TTC549 (cell line): Measurements from ENCODE around the gene OLFML2B.
A peak's percentile ranks its signal among the peaks of the same experiment; 100 is the strongest.
"Not testable (repeated sequence)": the region's sequence is repeated elsewhere in the genome, so short reads cannot be mapped to it uniquely, and the experiment has no call there.

Experiments used
- FAIRE-seq: peaks from 2 replicates; lab custom pipeline; 2012; peaks lifted over from hg19 to GRCh38; lab: Jason Lieb, UNC

OLFML2B gene

DNA sequence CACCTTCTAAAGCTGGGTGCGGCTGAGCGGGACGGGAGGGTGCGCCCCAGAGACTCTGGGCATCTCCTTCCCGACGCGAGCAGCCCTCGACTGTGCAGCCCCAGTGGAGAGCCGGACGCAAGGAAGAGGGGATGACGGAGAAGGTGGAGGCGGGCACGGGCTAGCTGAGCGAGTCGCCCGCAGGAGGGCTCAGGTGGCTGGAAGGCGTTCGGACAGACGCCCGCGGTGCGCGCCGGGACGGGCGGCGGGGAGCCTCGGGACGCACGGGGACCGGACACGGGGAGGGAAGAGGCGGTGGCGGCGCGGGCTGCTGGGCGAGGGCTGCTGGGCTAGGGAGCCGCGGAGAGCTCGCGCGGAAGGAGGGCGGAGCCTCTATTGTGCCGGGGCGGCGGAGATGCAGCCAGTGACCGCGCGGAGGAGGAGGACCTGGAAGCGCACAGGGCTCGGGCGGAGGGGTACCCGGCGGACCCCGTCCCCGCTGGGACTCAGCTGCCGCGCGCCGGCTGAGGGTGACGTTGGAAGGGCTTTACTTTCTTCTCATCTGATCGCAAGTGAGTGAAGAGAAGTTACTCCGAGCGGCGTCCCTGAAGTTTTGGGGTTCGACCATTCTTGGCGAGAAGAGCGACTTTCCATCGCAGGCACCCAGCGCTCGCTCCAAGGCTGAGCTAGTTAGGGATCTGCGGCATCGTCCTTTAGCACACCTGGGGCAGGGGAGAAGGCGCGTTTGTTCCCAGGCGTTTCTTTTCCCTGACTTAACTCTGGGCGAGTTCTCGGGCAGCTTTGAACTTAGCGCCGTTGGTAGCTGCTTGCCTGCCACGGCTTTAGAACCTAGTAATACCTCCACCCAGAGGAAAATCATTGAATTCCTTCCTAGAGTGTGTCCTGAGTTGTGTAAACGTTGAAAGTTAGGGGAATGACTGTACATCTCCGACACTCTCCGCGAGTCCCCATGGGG, at the start of gene OLFML2B:
OLFML2B (minus strand) TSS at position 323 of the 955 bp plus-strand sequence. CDS start 439 bp downstream, outside the sequence.
- peak; percentile 72 for FAIRE-seq

DNA sequence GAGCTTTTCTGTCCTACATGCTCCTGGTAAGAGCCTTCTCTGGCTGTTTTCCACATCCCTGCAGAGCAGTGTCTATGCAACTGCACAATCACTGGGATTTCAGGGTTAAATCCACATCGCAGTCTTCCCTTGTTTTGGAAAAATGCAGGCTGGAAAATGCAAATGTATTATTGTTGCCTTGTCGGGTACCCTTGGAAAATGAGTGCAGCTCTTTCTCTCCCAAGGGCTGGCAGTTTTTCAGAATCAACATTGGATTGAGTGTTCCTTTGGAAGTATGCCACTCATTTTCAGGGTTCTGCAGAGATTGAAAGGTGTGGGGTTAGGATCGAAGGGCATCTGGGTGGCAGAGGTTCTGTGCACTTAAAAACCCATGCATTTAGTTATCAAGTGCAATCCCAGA, 49.1 kb upstream of the OLFML2B start:
- FAIRE-seq: no peak

DNA sequence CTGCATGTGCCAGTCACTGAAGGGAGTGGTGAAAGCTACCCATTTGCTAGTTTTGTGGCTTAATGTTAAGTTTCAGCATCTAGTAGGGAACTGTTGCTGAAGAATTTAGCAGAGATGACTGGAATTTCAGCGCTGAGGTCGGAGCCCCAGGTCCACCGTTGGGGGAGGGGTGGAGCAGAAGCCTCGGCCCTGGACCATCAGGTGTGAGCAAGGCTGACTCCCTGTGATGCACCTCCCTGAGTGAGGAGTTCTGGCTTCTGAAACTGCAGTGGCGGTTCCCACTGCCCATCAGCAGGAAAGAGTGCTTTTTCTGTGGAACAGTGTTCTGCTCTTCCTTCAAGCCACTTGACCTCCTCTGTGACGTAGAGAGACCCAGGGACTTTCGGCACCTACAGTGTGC, 47.2 kb upstream of the OLFML2B start:
- FAIRE-seq: no peak

DNA sequence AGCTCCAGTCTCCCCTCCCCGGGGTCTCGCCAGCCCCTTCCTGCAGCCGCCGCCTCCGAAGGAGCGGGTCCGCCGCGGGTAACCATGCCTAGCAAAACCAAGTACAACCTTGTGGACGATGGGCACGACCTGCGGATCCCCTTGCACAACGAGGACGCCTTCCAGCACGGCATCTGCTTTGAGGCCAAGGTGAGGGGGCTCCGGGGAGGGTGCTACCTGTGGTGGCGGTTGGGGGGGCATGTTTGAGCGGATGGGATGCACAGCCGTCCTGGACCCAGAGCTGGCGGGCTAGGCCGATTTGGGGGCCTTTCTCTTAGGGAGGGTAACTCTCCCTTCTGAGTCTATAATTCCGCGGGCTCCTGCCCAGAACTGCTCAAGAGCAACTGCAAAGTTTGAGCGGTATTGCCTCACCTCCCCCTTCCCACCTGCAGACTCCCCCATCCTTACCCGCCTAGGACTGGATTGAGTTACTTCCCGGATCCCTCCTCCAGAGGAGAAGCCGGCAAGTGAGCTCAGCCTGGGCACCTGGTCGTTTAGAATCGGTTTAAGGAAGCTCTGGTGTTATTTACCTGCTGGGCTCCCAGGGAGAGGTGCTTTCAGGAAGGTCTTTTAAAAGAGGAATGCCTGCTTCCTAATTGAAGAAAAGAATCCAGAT, 46.6 kb upstream of the OLFML2B start:
- no peak for FAIRE-seq

DNA sequence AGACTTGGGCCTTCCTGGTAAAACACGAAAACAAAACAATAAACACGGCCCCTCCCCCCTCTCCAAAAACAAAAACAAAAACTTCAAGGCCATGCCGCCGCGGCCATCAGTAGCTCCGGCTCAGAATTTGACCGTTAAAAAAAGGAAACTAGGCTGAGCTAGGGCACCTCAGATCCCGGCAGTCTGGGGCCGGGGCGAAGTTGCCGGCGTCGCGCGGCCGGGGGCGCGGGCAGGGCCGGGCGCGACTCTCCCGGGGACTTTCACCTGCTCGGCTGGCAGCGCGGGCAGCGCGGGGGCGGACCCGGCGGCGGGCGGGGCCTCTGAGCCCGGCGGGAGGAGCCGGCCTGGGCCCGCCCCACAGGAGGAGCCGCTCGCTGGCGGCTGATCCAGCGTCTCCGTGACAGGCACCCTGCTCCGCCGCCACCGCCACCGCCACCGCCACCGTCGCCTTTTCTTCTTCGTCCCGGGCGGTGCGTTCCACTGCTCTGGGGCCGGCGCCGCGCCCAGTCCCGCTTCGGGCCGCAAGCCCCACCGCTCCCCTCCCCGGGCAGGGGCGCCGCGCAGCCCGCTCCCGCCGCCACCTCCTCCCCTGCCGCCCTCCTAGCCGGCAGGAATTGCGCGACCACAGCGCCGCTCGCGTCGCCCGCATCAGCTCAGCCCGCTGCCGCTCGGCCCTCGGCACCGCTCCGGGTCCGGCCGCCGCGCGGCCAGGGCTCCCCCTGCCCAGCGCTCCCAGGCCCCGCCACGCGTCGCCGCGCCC, 45.8 kb upstream of the OLFML2B start, which contains the start of gene NOS1AP:
NOS1AP (plus strand) TSS at position 358 of the 760 bp plus-strand sequence. CDS start 487 bp downstream, outside the sequence.
- no peak for FAIRE-seq

DNA sequence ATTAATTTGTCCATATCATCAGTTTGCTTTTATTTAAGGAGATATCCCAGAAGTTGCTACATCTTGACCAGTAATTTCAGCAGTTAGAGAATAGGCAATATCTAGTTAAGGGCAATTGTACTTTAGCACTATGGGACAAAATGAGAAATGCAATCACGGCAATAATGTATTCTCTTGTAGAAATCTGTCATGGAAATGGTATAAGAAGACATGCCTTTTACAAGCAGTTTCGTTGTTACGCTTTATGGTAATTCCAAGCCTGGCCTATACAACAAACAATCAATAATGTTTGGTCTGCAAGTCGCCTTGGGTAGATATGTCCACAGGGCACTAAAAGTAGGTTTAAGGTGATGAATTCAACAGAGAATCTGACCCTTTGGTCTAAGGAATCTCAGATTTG, 44.6 kb upstream of the OLFML2B start:
- no peak for FAIRE-seq

DNA sequence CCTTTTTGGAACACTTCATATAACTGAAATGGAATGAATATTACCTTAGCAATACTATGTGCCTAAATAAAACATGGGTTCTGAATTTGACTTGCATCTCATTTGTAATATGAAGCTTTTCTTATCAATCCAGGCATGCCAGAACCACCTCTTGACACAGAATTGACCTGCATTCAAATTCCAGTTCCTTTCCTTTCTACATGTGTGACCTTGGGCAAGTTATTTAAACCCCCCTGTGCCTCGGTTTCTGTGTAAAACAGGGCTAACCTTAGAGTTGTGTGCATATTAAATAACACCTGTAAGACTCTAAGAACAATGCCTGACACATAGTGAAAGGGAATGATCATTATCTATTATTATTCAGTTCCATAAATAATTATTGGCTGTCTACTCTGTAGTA, 43.8 kb upstream of the OLFML2B start:
- no peak for FAIRE-seq

DNA sequence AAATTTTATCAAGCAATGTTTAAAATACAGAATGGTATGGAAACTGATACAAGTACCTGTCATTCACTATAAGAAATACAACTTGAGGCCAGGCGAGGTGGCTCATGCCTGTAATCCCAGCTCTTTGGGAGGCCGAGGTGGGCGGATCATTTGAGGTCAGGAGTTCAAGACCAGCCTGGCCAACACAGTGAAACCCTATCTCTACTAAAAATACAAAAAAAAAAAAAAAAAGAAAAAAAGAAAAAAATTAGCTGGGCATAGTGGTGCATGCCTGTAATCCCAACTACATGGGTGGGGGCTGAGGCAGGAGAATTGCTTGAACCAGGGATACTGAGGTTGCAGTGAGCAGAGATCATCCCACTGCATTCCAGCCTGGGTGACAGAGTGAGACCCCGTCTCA, 43.2 kb upstream of the OLFML2B start:
- FAIRE-seq: not testable (repeated sequence)

DNA sequence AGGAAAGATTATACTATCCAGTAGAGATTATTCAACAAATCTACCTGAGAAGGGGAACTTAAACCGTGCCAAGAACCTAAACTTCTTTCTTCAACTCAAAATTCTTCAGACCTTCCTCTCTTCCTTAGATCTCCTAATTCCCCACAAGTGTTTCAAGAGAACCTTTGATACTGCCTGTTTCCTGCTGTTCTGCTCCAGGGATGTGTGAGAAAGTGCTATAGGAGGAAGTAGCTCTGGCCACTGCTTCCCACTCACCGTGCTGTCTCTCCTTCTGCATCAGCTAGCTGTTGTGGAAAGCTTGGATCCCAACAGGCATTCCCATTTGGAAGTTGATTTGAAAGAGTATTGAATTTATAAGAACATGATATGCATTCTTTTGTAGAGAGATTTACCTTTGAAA, 41.3 kb upstream of the OLFML2B start:
- FAIRE-seq: no peak

DNA sequence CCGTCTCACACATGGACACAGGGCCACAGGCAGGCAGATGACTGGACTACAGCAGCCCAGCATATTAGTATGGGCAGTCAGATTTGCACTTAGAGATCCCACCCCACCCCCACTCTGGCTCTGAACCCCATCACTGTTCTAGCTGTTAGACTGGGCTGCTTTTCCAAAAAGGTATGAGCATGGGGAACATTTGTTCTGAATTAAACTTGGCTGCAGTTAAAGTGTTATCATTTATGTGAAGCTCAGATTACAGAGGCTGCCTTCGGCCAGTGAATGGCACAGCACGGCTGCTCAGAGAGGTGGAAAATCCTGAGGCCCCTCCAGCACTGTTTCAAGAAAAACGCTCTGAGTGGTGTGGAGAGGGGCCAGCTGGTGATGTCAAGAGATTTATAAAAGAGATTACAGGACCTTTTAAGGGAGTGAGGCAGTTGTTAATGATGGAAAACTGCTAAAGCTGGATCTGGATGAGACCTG, 38.9 kb upstream of the OLFML2B start:
- no peak for FAIRE-seq

DNA sequence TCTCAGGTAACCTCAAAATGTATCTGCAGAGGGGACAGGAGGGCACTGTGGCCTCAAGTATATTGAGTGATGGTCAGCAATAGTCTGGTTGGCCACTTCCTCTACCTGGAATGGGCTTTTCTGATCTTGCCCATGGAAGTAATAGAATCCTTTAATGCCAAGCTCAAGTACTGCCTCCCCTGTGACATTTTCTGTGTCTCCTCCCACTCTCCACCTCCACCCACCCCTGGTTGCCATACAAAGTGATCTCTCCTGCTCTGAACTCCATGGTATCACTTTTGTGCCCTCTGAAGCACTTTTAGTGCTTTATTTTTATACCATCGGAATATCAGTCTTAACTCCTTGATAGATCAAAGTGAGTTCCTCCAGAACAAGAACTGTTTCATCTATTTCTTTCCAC, 36.6 kb upstream of the OLFML2B start:
- no peak for FAIRE-seq

DNA sequence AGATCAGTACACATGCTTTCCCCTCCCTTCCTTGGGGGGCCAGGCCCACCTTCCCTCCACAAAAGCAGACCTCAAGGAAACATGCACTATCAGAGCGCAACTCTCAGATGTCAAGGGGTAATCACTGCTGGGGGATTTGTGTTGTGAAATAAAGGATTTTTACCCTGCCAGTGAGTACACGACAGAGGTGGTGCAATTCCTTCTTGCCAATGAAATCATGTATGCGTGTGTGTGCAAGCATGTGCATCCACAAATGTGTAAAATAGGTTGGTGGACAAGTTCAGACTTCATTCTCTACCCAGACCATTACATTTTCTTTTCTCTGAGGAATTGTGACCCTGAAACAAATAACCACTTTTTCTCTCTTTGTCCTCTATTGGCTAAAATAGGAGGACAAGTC, 36.1 kb upstream of the OLFML2B start:
- no peak for FAIRE-seq

DNA sequence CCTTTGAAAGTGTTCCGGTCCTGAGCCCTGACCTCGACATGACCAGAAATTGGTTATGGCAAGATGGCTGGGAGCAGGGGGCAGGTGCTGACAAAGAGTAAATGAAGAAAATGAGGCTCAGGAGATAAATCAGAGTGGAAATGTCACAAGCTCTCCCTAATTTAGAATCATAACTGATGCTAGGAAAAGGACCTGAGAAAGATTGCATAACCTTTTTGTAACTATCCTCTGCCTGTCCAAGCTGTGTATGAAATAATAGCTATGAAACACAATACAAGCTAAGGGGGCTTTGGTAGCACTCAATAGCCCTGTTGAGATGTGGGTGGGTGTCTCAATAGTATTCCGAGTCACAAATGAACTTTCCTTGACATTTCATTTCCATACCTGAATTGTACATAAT, 32.9 kb upstream of the OLFML2B start:
- FAIRE-seq: no peak

DNA sequence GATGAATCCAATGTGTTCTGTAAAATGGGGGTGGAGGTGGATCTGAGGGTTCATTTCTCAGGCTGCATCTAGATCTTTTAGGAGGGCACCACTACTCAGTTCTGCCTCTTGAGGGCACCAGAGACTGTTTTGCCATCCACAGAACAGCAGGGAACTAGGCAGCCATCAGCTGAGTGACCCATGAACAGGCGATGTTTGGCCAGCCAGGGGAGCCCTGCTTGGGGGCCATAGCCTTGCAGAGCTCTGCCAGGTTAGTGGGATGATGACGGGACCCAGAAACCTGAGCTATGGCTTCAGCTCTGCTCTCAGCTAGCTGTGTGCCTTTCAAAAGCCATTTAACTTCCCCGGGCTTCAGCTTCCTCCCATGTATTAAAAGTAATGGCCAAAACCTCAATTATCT, 32.4 kb upstream of the OLFML2B start:
- peak; percentile 90 for FAIRE-seq

DNA sequence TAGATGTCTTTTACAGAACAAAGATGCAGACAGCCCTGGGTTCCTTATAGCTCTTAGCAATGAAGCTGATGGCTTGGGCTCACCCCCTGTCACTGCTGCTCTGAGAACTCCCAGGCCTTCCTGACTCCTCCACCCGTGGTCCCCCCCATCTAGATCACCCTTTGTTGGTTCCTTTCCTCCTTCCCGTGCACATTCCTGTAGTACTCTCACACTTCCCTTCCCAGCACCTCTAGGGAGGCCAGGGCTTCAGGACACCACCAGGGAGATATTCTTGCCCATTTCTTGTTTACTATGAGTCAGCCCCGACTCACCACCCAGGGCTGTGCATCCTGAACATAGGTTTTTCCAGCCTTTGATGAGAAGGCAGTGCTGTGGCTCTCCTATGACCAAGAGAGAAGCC, 31.4 kb upstream of the OLFML2B start:
- FAIRE-seq: no peak

DNA sequence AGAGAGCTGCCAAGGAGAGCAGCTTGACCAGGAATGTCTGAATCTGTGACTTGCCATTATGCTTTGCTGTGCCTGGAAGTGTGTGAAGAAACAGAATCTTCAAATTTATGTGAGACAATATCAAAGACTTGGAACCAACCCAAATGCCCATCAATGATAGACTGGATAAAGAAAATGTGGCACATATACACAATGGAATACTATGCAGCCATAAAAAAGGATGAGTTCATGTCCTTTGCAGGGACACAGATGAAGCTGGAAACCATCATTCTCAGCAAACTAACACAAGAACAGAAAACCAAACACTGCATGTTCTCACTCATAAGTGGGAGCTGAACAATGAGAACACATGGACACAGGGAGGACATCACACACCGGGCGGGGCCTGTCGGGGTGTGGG, 30.3 kb upstream of the OLFML2B start:
- not testable (repeated sequence) for FAIRE-seq

DNA sequence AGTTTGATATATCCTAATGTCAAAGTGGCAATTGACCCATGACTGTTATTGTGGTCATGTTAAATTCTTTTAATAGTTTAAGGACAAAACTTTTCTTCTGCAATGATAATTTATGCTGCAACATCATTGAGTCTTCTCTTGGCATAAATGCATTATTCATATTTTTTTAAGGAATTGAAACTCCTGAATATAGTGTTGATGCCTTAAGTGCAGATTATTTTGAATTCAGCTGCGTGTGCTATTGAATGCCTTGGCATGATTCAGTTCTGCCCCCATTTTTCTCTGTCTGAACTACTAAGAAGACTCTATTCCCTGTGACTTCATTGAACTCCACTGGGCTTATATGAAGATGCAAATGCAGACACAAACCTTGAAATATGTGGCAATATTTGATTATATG, 23.3 kb upstream of the OLFML2B start:
- FAIRE-seq: no peak

DNA sequence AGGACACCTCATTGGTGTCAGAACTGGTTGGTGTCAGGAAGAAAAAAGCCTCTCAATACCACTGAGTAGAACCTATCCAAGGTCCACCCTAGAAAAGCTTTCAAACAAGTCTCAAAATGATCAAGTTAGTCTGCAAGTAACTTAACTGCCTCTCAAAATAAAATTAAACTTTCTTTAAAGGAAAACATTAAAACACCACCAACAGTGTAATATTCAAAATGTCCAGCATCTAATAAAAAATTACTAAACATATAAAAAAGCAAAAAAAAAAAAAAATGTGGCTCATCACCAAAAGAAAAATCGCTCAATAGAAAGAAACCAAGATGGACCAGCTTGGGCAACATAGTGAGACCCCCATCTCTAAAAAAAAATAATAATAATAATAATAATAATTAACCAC, 18.7 kb upstream of the OLFML2B start:
- FAIRE-seq: peak; percentile 74

DNA sequence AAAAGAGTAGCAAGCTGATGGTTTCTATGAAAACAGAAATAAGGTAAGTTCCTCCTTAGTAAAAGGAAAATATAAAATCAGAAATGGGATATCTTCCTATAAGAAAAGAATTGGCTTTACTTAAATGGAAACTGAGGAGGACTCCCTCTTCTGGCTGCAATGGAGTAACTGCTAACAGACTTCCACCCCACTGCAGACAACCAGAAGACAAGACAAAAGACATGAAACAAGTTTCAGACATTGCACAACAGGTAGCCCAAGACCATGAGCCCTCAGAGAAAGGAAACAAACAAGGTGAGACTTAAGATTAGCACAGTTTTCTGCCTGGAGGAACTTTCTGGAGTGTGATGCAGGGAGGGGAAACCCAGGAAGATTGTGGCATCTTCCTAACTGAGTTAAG, 17.0 kb upstream of the OLFML2B start:
- FAIRE-seq: peak; percentile 90

DNA sequence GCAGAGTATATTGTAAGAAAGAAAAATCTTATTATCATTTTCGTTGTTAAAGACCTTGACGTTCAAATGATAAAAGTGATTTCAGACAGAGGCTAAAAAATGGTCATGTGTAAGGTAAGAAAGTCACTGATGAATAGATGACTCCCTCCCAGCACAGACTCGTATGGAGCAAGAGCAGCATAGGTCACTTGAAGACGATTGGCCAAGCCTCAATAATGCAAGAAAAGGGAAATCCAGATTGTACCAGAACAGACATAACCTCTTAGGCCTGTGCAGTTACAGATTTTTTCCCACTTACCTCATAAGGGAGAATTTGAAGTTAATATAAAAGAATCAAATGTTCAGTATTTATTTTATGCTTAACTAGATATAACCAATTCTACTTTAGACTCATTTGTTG, 16.3 kb upstream of the OLFML2B start:
- no peak for FAIRE-seq

DNA sequence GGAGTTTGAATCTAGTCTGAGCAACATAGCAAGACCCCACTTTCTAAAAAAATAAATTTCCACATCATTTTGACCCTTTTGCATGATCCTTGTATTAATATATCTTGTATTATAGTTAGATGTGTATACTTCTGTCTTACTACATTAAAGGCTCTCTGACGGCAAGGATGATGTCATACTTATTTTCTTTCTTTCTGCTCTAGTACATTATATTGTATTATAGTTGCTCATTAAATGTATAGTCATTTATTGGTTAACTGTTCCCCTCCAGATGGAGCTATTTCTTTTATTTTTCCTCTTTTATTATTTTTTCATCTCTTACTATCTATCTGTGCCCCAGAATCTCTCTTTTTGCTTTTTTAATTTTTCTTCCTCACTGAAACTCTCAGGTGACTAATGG, 15.0 kb upstream of the OLFML2B start:
- no peak for FAIRE-seq

DNA sequence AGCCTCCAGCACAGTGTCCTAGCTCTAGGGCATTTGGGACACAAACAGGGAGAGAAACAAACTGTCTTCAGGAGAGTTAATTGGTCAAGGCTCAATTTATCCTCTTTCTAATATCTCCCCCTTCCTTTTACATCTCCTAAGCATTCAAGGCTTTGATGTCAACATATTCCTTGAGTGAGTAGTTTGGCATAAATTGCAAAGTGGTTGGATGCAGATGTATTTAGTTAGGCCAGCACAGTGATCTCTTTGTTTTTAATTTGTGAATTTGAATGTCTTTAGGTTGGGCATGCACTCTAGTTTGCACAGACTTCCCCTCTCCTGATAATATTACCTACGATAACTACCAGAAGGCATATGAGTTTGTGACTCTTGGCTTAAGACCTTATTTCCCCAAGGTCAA, 12.5 kb upstream of the OLFML2B start:
- no peak for FAIRE-seq

DNA sequence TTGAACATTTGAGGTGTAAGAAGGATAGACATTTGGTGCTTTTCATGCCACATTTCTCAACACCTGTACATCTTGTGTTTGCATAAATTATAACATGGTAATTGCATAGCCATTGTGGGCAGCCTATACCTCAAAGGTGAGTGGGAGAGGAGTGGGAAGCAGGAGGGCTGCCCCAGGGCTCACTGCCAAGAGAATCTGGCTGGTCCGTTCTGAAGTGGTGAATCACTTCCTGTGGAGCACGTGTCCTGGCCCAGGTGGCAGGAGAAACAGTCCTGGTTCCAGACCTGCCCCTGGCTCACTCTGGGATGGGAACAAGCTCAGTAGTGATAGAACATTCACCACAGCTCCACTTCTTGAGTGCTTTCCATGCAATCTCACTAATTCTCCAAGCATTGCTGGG, 11.6 kb upstream of the OLFML2B start:
- no peak for FAIRE-seq
